ENCODE measurements around the gene PLA1A. TPM values are rescaled to one million over a fixed set of nuclear protein-coding genes. Genes with fewer than 3 reads are reported as not detected.

Gene PLA1A, protein sequence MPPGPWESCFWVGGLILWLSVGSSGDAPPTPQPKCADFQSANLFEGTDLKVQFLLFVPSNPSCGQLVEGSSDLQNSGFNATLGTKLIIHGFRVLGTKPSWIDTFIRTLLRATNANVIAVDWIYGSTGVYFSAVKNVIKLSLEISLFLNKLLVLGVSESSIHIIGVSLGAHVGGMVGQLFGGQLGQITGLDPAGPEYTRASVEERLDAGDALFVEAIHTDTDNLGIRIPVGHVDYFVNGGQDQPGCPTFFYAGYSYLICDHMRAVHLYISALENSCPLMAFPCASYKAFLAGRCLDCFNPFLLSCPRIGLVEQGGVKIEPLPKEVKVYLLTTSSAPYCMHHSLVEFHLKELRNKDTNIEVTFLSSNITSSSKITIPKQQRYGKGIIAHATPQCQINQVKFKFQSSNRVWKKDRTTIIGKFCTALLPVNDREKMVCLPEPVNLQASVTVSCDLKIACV
- total RNA-seq = 10 to 100 TPM in 1 of 9 donors, 1 to 10 TPM in 6, under 1 TPM in 2; 0.58 to 23.8 (median 1.8) TPM
- 1 to 10 TPM in 1 of 2 donors, under 1 TPM in 1; 0.86 to 2.6 TPM for polyA plus RNA-seq
- long read RNA-seq, donor 1, partial matches to known transcripts = 0 of 1 reads
- long read RNA-seq, donor 1, other reads (novel, unspliced or antisense) = 1 of 1 reads
- long read RNA-seq, donor 2, partial matches to known transcripts = 0 of 5 reads
- long read RNA-seq, donor 2, other reads (novel, unspliced or antisense) = 3 of 5 reads
- long read RNA-seq, donor 3, partial matches to known transcripts = 0 of 1 reads
- long read RNA-seq, donor 3, other reads (novel, unspliced or antisense) = 0 of 1 reads

DNA sequence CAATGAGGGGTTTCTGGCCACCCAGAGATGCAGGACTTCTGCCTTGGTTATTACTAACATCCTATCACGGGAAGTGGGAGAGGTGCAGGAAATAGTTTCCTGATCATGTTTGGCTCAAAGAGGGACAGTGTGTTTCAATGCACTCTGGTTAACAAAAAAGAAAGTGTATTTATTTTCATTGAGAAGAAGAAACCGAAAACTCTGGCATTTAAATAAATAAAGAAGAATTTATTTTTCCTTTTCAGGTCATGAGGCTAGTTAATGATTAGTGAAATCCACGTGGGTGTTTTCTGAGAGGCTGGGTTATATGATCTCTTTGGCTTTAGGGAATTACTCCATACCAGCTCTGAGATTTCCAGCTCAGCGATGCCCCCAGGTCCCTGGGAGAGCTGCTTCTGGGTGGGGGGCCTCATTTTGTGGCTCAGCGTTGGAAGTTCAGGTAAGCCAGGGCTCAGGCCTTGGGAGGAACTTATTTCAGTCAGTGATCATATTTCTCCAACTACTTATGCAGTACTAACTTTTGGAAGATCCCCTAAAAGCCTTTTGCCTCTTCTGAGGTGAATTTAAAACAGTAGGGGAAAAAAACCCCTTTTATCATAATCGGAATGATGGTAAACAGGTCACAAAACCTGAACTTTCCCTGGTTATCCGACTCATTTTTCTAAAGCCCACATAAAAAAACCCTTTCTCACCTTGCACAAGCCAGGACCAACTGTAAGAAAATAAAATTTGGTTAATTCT, at the start of gene PLA1A:
Gene PLA1A (plus strand): TSS at position 338 of the 741 bp plus-strand sequence. CDS start 29 bp downstream, at position 367.
- Histone ChIP-seq H3K9me3 (no peaks in the 10 kb centered on the region), H3K4me1 (peaks cover 3 to 71% (median 54%) of the 10 kb centered on the region in 12 donors), H3K4me3 (peak within 1 kb of the TSS in 1 of 12 donors; percentile 18), H3K36me3 (no peaks in the 10 kb centered on the region), H3K27ac (peak within 1 kb of the TSS; percentile 59 to 85 (median 82)), H3K27me3 (no peaks in the 10 kb centered on the region)
- DNase-seq (no peak), ATAC-seq (peak in 3 of 4 donors; percentile 11 to 75 (median 15))
- peak in 1 of 2 donors; percentile 29 for TF ChIP-seq POLR2A (IDR thresholded peaks at IDR 0.05)
- TF ChIP-seq, protein P1, sequence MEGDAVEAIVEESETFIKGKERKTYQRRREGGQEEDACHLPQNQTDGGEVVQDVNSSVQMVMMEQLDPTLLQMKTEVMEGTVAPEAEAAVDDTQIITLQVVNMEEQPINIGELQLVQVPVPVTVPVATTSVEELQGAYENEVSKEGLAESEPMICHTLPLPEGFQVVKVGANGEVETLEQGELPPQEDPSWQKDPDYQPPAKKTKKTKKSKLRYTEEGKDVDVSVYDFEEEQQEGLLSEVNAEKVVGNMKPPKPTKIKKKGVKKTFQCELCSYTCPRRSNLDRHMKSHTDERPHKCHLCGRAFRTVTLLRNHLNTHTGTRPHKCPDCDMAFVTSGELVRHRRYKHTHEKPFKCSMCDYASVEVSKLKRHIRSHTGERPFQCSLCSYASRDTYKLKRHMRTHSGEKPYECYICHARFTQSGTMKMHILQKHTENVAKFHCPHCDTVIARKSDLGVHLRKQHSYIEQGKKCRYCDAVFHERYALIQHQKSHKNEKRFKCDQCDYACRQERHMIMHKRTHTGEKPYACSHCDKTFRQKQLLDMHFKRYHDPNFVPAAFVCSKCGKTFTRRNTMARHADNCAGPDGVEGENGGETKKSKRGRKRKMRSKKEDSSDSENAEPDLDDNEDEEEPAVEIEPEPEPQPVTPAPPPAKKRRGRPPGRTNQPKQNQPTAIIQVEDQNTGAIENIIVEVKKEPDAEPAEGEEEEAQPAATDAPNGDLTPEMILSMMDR (IDR thresholded peaks at IDR 0.05) = no peak
- intact Hi-C loops (cut with DNase I) = loop anchor here in 2 of 10 donors (5.0 kb wide), 2 partner anchors 40 to 80 kb away; partner anchors contain the start of gene COX17 (in 2 of the 2)
- WGBS, 4 donors = 63 to 68% (median 64%) methylated on average over 7 of the region's 7 CpGs

DNA sequence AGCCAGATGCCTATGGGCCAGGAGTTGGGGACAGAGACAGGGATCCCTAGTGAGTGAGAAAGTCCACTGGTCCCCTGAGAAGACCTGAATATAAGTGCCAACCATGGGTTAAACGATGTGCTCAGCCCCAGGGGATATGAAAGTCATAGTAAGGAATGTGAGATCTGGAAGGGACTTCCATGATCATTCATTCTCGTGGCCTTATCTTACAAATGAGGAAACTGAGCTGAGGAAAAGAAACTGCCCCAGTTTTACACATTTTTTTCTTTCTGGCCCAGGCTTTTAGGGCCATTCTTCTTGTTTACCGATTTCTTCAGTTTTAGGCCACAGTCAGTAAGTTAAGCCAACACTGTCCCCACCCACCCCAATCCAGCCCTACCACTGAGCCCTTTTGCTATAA, 49.3 kb upstream of the PLA1A start:
- H3K36me3 ChIP-seq = no peaks in the 10 kb centered on the region
- no peaks in the 10 kb centered on the region for H3K9me3 ChIP-seq
- ATAC-seq (no peak), DNase-seq (no peak)
- H3K27me3 ChIP-seq = no peaks in the 10 kb centered on the region
- WGBS, 4 donors = 29 to 54% (median 46%) methylated on average over 3 of the region's 3 CpGs
- H3K4me1 ChIP-seq = no peaks in the 10 kb centered on the region
- no peak overlapping the region for H3K4me3 ChIP-seq
- intact Hi-C loops (cut with DNase I) = no loop called here
- TF ChIP-seq, protein P1 (IDR thresholded peaks at IDR 0.05) = no peak
- TF ChIP-seq POLR2A (IDR thresholded peaks at IDR 0.05) = no peak
- no peak overlapping the region for H3K27ac ChIP-seq

DNA sequence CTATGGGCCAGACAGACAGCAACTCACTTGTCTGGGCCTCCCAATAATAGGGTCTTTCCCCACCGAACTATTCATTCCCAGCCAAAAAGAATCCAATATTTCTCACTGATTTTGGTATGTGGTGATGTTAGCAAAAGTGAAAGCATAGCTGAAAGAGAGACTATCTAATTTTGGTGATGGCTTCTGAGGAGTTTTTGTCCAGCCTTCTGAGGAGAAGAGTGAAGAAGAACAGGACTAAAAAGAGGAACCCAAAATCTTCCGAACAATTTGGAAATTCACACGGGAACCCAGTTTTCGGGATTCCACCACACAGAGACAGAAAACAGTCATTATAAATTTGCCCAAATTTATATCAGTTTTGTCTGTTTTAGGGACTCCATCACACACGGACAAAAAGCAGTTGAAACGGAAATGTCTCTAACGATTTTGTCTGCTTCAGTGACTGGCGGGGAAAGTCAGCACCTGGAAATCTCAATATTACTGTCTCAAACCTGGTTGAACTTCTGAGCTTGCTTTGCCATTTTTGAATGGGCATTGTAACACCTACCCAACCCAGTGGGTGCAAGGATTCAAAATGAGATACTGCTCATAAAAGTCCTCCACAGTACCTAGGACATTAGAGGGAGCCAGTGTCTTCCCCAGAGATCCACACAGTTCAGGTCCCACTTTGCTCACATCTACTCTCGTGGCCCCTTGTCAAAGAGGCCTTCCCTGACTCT, 47.3 kb upstream of the PLA1A start:
- DNase-seq = no peak
- Histone ChIP-seq H3K36me3 (no peaks in the 10 kb centered on the region), H3K27me3 (no peaks in the 10 kb centered on the region), H3K4me1 (peaks cover 0 to 10% (median 0%) of the 10 kb centered on the region in 12 donors), H3K27ac (no peak overlapping the region), H3K4me3 (no peak overlapping the region), H3K9me3 (no peaks in the 10 kb centered on the region)
- intact Hi-C loops (cut with DNase I) = no loop called here
- peak in 1 of 4 donors; percentile 67 for ATAC-seq
- TF ChIP-seq, protein P1 (IDR thresholded peaks at IDR 0.05) = peak in 1 of 12 donors; percentile 20
- no peak for TF ChIP-seq POLR2A (IDR thresholded peaks at IDR 0.05)
- 88 to 96% (median 94%) methylated on average over 9 of the region's 9 CpGs for WGBS, 4 donors
